Measurements from ENCODE around the gene MGAT3. TPM values are rescaled to one million over a fixed set of nuclear protein-coding genes. Genes with fewer than 3 reads are reported as not detected.

MGAT3 gene
- total and polyA plus RNA-seq, 2 donors (not counting 3 experiments of a cell fraction or from before 2014, with no cell fraction given), result not detected

DNA sequence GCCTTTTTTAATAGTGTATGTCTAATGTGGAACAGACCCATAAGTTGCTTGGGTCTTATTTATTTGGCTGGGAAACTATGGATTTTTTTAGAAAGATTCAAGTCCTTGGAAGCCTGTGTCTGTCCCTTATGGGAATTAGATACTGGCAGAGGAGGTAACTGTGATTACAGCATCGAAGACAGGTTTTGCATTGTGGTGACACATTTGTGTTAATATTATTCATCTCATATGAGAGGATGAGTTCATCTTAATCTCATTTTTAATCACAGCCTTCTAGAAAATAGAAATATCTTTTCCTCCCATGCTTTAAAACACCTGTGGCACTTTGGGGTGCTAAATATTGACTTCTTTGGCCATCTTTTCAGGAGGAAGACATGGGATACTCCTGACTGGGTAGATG lies 48.0 kb upstream of the MGAT3 start:
- no peak for DNase-seq (ENCODE audit: low read depth, low spot score)
- Histone ChIP-seq H3K27ac (ENCODE audit: insufficient read depth, low read depth, low read length) (no peak overlapping the region), H3K9ac (replicated peaks; ENCODE audit: extremely low read depth, insufficient read depth, low read length) (no peak overlapping the region), H3K9me3 (replicated peaks; ENCODE audit: control insufficient read depth, insufficient read depth, low read length) (no peaks in the 10 kb centered on the region), H4K20me1 (replicated peaks; ENCODE audit: control insufficient read depth, extremely low read depth, insufficient read depth, low read length) (no peaks in the 10 kb centered on the region), H3K9me1 (replicated peaks; ENCODE audit: control insufficient read depth, extremely low read depth, insufficient read depth, low read length) (no peaks in the 10 kb centered on the region), H3K79me2 (ENCODE audit: control insufficient read depth, insufficient read depth, low read length) (peaks cover 4% of the 10 kb centered on the region), H3K4me2 (ENCODE audit: insufficient read depth, low read length) (no peak overlapping the region), H3K4me3 (replicated peaks in 1 of 3; ENCODE audit: insufficient read depth in 1 of 3, low read depth in 1 of 3, low read length in 3 of 3) (no peak overlapping the region), H3K4me1 (ENCODE audit: control insufficient read depth, extremely low read depth, insufficient read depth, low read length) (no peaks in the 10 kb centered on the region), H2AFZ (ENCODE audit: low read depth, low read length) (no peak overlapping the region), H3K27me3 (ENCODE audit: control insufficient read depth in 2 of 2, insufficient read depth in 2 of 2, low read length in 2 of 2) (no peaks in the 10 kb centered on the region), H3K36me3 (ENCODE audit: control insufficient read depth in 2 of 2, extremely low read depth in 1 of 2, insufficient read depth in 2 of 2, low read length in 2 of 2) (no peaks in the 10 kb centered on the region)
- intact Hi-C loops (cut with micrococcal nuclease), result no loop called here
- no TSS peak for BruUV-seq (replicated peaks)
- ChIA-PET POLR2A (no interaction called here), CTCF (no interaction called here)
- no peak for TF ChIP-seq GATA2 (IDR thresholded peaks at IDR 0.05; ENCODE audit: insufficient read depth, insufficient read length, low read depth, low read length)
- TF ChIP-seq FOS (IDR thresholded peaks at IDR 0.05; ENCODE audit: borderline replicate concordance, insufficient read depth, low read length), result no peak
- TF ChIP-seq POLR2A (IDR thresholded peaks at IDR 0.05; ENCODE audit: low read depth, low read length), result no peak
- no peak for TF ChIP-seq POLR2AphosphoS5 (IDR thresholded peaks at IDR 0.05; ENCODE audit: insufficient read depth, low read depth, low read length)
- TF ChIP-seq MYC (IDR thresholded peaks at IDR 0.05; ENCODE audit: low read depth, low read length), result no peak
- TF ChIP-seq, protein P1, sequence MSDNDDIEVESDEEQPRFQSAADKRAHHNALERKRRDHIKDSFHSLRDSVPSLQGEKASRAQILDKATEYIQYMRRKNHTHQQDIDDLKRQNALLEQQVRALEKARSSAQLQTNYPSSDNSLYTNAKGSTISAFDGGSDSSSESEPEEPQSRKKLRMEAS (IDR thresholded peaks at IDR 0.05; ENCODE audit: insufficient read depth, insufficient read length), result no peak
- no peak for TF ChIP-seq JUN (IDR thresholded peaks at IDR 0.05; ENCODE audit: borderline replicate concordance, insufficient read depth, insufficient read length, low read depth)
- TF ChIP-seq EZH2 (IDR thresholded peaks at IDR 0.05; ENCODE audit: borderline replicate concordance, low read depth, low read length, severe bottlenecking), result no peak
- TF ChIP-seq, protein P2, sequence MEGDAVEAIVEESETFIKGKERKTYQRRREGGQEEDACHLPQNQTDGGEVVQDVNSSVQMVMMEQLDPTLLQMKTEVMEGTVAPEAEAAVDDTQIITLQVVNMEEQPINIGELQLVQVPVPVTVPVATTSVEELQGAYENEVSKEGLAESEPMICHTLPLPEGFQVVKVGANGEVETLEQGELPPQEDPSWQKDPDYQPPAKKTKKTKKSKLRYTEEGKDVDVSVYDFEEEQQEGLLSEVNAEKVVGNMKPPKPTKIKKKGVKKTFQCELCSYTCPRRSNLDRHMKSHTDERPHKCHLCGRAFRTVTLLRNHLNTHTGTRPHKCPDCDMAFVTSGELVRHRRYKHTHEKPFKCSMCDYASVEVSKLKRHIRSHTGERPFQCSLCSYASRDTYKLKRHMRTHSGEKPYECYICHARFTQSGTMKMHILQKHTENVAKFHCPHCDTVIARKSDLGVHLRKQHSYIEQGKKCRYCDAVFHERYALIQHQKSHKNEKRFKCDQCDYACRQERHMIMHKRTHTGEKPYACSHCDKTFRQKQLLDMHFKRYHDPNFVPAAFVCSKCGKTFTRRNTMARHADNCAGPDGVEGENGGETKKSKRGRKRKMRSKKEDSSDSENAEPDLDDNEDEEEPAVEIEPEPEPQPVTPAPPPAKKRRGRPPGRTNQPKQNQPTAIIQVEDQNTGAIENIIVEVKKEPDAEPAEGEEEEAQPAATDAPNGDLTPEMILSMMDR (IDR thresholded peaks at IDR 0.05; ENCODE audit: extremely low read depth in 1 of 2, insufficient read depth in 1 of 2, low read depth in 1 of 2, low read length in 2 of 2), result no peak
- dilution Hi-C loops (cut with MboI; ENCODE audit: extremely low pct_ligation_motif_present, low sequenced_read_pairs), result no loop called here
- no peak for FAIRE-seq

Data from endothelial cell of umbilical vein (primary cell).